ENCODE measurements around the gene ZMAT3. TPM values are rescaled to one million over a fixed set of nuclear protein-coding genes. Genes with fewer than 3 reads are reported as not detected.
A peak's percentile ranks its signal among the peaks of the same experiment; 100 is the strongest.

ZMAT3 gene
- total and polyA plus RNA-seq, 7 donors, result 2.4 to 16.9 (median 12.4) TPM

GRCh38 chr3:179028408-179028807 lies 43.2 kb downstream of the ZMAT3 start:
- TF ChIP-seq POLR2AphosphoS5 (IDR thresholded peaks at IDR 0.05) (no peak), CTCF (IDR thresholded peaks at IDR 0.05) (no peak), POLR2A (IDR thresholded peaks at IDR 0.05) (no peak), EP300 (IDR thresholded peaks at IDR 0.05) (no peak)
- intact Hi-C loops (cut with DNase I), result no loop called here
- Histone ChIP-seq H3K4me3 (no peak overlapping the region), H3K27ac (no peak overlapping the region), H3K4me1 (peaks cover 0 to 1% (median under 1%) of the 10 kb centered on the region in 4 donors), H3K27me3 (no peaks in the 10 kb centered on the region), H3K36me3 (peaks cover 0 to 18% (median 3%) of the 10 kb centered on the region in 4 donors), H3K9me3 (no peaks in the 10 kb centered on the region)
- 70 to 77% methylated on average over 1 of the region's 1 CpG for WGBS, 2 donors
- no peak for DNase-seq

GRCh38 chr3:179027326-179027900 lies 44.2 kb downstream of the ZMAT3 start:
- H3K4me3 ChIP-seq, result no peak overlapping the region
- intact Hi-C loops (cut with DNase I), result no loop called here
- H3K27ac ChIP-seq, result no peak overlapping the region
- no peaks in the 10 kb centered on the region for H3K4me1 ChIP-seq
- peaks cover 0 to 18% (median 3%) of the 10 kb centered on the region in 4 donors for H3K36me3 ChIP-seq
- no peak for TF ChIP-seq EP300 (IDR thresholded peaks at IDR 0.05)
- no peak for TF ChIP-seq POLR2AphosphoS5 (IDR thresholded peaks at IDR 0.05)
- TF ChIP-seq CTCF (IDR thresholded peaks at IDR 0.05), result no peak
- TF ChIP-seq POLR2A (IDR thresholded peaks at IDR 0.05), result no peak
- H3K9me3 ChIP-seq, result no peaks in the 10 kb centered on the region
- H3K27me3 ChIP-seq, result no peaks in the 10 kb centered on the region
- WGBS, 2 donors, result 67 to 84% methylated on average over 7 of the region's 7 CpGs
- DNase-seq, result no peak

- H3K4me3 ChIP-seq, result no peak overlapping the region
- H3K4me1 ChIP-seq, result peaks cover 0 to 2% (median 0%) of the 10 kb centered on the region in 4 donors
- H3K9me3 ChIP-seq, result no peaks in the 10 kb centered on the region
- intact Hi-C loops (cut with DNase I), result no loop called here
- H3K27ac ChIP-seq, result no peak overlapping the region
- H3K36me3 ChIP-seq, result peaks cover 0 to 18% (median 3%) of the 10 kb centered on the region in 4 donors
- H3K27me3 ChIP-seq, result no peaks in the 10 kb centered on the region
- TF ChIP-seq POLR2AphosphoS5 (IDR thresholded peaks at IDR 0.05) (no peak), EP300 (IDR thresholded peaks at IDR 0.05) (no peak), POLR2A (IDR thresholded peaks at IDR 0.05) (no peak), CTCF (IDR thresholded peaks at IDR 0.05) (no peak)
- 90 to 91% methylated on average over 2 of the region's 2 CpGs for WGBS, 2 donors
- DNase-seq, result no peak
Measured at GRCh38 chr3:179026636-179027035, 45.0 kb downstream of the ZMAT3 start.

- Histone ChIP-seq H3K27me3 (no peaks in the 10 kb centered on the region), H3K27ac (peak overlapping the region in 2 of 4 donors; percentile 21 to 46), H3K36me3 (peaks cover 0 to 11% (median 3%) of the 10 kb centered on the region in 4 donors), H3K9me3 (no peaks in the 10 kb centered on the region), H3K4me3 (no peak overlapping the region), H3K4me1 (peaks cover 0 to 16% (median 14%) of the 10 kb centered on the region in 4 donors)
- intact Hi-C loops (cut with DNase I), result no loop called here
- WGBS, 2 donors, result 64 to 70% methylated on average over 4 of the region's 4 CpGs
- DNase-seq, result no peak
- TF ChIP-seq EP300 (IDR thresholded peaks at IDR 0.05) (no peak), POLR2A (IDR thresholded peaks at IDR 0.05) (no peak), POLR2AphosphoS5 (IDR thresholded peaks at IDR 0.05) (no peak), CTCF (IDR thresholded peaks at IDR 0.05) (no peak)
Measured at GRCh38 chr3:179021119-179021903, 50.3 kb downstream of the ZMAT3 start.
